ENCODE measurements around the gene KRTAP9-2.

- TF ChIP-seq CTCF (IDR thresholded peaks at IDR 0.05) (no peak), POLR2A (IDR thresholded peaks at IDR 0.05) (no peak)
Observed at GRCh38 chr17:41196068-41196467, 30.4 kb upstream of the KRTAP9-2 start.

Data from lower leg skin (tissue), 3 donors.